B cell (primary cell): ENCODE measurements around the gene GRAMD2A. TPM values are rescaled to one million over a fixed set of nuclear protein-coding genes. Genes with fewer than 3 reads are reported as not detected.

Source experiments
- ATAC-seq: fragments of 200-7000 bp; cut with Tn5 transposase; one replicate; pipeline ENCODE4 v1.10.0; 2021; ENCODE audit warnings: low read depth, mild to moderate bottlenecking, moderate number of reproducible peaks, moderate library complexity
- CTCF ChIA-PET: fragments of 350-600 bp; sonication (Branson Sonifier 250); formaldehyde crosslinking; loops from one replicate; lab custom pipeline; 2021; ENCODE audit warnings: antibody characterized with exemption, inconsistent platforms; lab: Charles Lee
- POLR2A ChIA-PET: fragments of 350-600 bp; sonication (Branson Sonifier 250); formaldehyde crosslinking; loops from one replicate; lab custom pipeline; 2021; ENCODE audit warnings: antibody characterized with exemption; lab: Charles Lee
- DNase-seq: peaks from one replicate; pipeline ENCODE4 v3.0.0; 2013
- H2AFZ ChIP-seq: 2 replicates; pipeline ENCODE4 v1.6.1; 2012; ENCODE audit warnings: mild to moderate bottlenecking, low read depth, low read length; ENCODE audit not compliant: insufficient read depth, poor library complexity, severe bottlenecking
- H3K27ac ChIP-seq, 2 donors: 1 replicate in 1 of 2; 2 replicates in 1 of 2; pipeline ENCODE4 v1.5.1; 2012 to 2013; ENCODE audit warnings: low read length in 2 of 2, mild to moderate bottlenecking in 2 of 2, moderate library complexity in 1 of 2
- H3K27me3 ChIP-seq, 4 experiments: fragments of 200-600 bp in 1 of 4; sonication (generic) in 1 of 4; replicated peaks in 1 of 4; 1 replicate in 2 of 4; 2 replicates in 2 of 4; pipeline versions ENCODE4 v1.6.1 to v1.7.0; 2013 to 2016; ENCODE audit warnings: low read length in 3 of 4, mild to moderate bottlenecking in 2 of 4, mixed read lengths in 1 of 4, moderate library complexity in 1 of 4; ENCODE audit not compliant: insufficient read depth in 4 of 4, control insufficient read depth in 3 of 4; ENCODE audit errors: control extremely low read depth in 1 of 4
- H3K36me3 ChIP-seq, 2 experiments: replicated peaks in 1 of 2; 1 replicate in 1 of 2; 2 replicates in 1 of 2; pipeline versions ENCODE4 v1.6.1 to v1.7.1; 2013; ENCODE audit warnings: low read length in 1 of 2; ENCODE audit not compliant: insufficient read depth in 2 of 2, control insufficient read depth in 1 of 2; ENCODE audit errors: control extremely low read depth in 1 of 2, extremely low read depth in 1 of 2
- H3K4me1 ChIP-seq, 2 donors: fragments of 200-600 bp in 1 of 2; sonication (generic) in 1 of 2; 1 replicate in 1 of 2; 2 replicates in 1 of 2; pipeline versions ENCODE4 v1.5.1 to v1.6.1; 2013 to 2017; ENCODE audit warnings: low read length in 2 of 2; ENCODE audit not compliant: control insufficient read depth in 2 of 2, insufficient read depth in 2 of 2
- H3K4me2 ChIP-seq: replicated peaks from 2 replicates; pipeline ENCODE3; 2012; ENCODE audit warnings: mild to moderate bottlenecking, low read depth, low read length; ENCODE audit not compliant: poor library complexity, severe bottlenecking
- H3K4me3 ChIP-seq, 5 experiments: fragments of 200-600 bp in 1 of 5; sonication (generic) in 1 of 5; 1 replicate in 3 of 5; 2 replicates in 2 of 5; pipeline versions ENCODE4 v1.5.1 to v1.7.0; 2011 to 2016; ENCODE audit warnings: low read length in 4 of 5, mild to moderate bottlenecking in 4 of 5, low read depth in 2 of 5, control low read depth in 1 of 5, moderate library complexity in 1 of 5; ENCODE audit not compliant: insufficient read depth in 1 of 5; ENCODE audit errors: control extremely low read depth in 1 of 5, extremely low read depth in 1 of 5
- H3K79me2 ChIP-seq: fragments of 200-600 bp; sonication (generic); one replicate; pipeline ENCODE4 v1.6.0; 2016; ENCODE audit warnings: low read length; ENCODE audit not compliant: control insufficient read depth, insufficient read depth
- H3K9ac ChIP-seq: fragments of 200-600 bp; sonication (generic); 2 replicates; pipeline ENCODE4 v1.6.1; 2017; ENCODE audit warnings: mild to moderate bottlenecking, low read length, moderate library complexity
- H3K9me3 ChIP-seq, 3 donors: one replicate each; pipeline versions ENCODE4 v1.6.1 to v1.7.1; 2013; ENCODE audit warnings: low read length in 2 of 3; ENCODE audit not compliant: control insufficient read depth in 2 of 3, insufficient read depth in 1 of 3; ENCODE audit errors: control extremely low read depth in 1 of 3
- H4K20me1 ChIP-seq: 2 replicates; pipeline ENCODE4 v1.6.0; 2012; ENCODE audit warnings: mild to moderate bottlenecking, low read length; ENCODE audit not compliant: insufficient read depth, control insufficient read depth, poor library complexity, severe bottlenecking
- H3K27ac Mint-ChIP-seq: one replicate; pipeline ENCODE4 v1.8.0; 2021; ENCODE audit warnings: mixed read lengths
- H3K27me3 Mint-ChIP-seq: one replicate; pipeline ENCODE4 v1.8.0; 2021; ENCODE audit warnings: mixed read lengths
- H3K4me1 Mint-ChIP-seq: one replicate; pipeline ENCODE4 v1.8.0; 2021; ENCODE audit warnings: mixed read lengths
- H3K4me3 Mint-ChIP-seq: one replicate; pipeline ENCODE4 v1.8.0; 2021; ENCODE audit warnings: mixed read lengths
- H3K9me3 Mint-ChIP-seq: one replicate; pipeline ENCODE4 v1.8.0; 2022; ENCODE audit warnings: mixed read lengths; ENCODE audit not compliant: insufficient read depth
- EZH2 ChIP-seq: IDR thresholded peaks from 2 replicates; pipeline ENCODE4 v1.6.1; 2012; ENCODE audit warnings: borderline replicate concordance, low read depth, mild to moderate bottlenecking, moderate library complexity, low read length; ENCODE audit not compliant: insufficient read depth, poor library complexity, severe bottlenecking
- WGBS: methylation state at CpG from one replicate; pipeline ENCODE4 v1.1.5; 2013; ENCODE audit warnings: missing lambda C conversion rate; ENCODE audit not compliant: insufficient coverage; 5-methylcytosine and 5-hydroxymethylcytosine counted together
- intact Hi-C: fragments of 100-400 bp; cut with micrococcal nuclease; formaldehyde crosslinking; loops from one replicate; pipeline ENCODE4 v1.10.0; 2022
- polyA plus RNA-seq: library from polyadenylated mRNA; depleted of rRNA; stranded (reverse); fragments of >200 nt; gene quantifications from 2 replicates; pipeline ENCODE4 v1.2.3, GENCODE V29; 2012
- total RNA-seq, 2 donors: library from RNA; stranded (reverse); fragments of 120-200 nt in 1 of 2; gene quantifications; 1 replicate in 1 of 2; 2 replicates in 1 of 2; pipeline versions ENCODE4 v1.2.3 to v1.2.4, GENCODE V29; 2013 to 2022
- TF ChIP-seq, protein P1 (sequence below): fragments of 200-600 bp; IDR thresholded peaks from one replicate; pipeline ENCODE4 v1.8.0; 2022; ENCODE audit warnings: antibody characterized with exemption, mild to moderate bottlenecking

Gene GRAMD2A
- total and polyA plus RNA-seq, 2 donors (not counting 1 experiment from before 2014, with no cell fraction given) = not detected

DNA sequence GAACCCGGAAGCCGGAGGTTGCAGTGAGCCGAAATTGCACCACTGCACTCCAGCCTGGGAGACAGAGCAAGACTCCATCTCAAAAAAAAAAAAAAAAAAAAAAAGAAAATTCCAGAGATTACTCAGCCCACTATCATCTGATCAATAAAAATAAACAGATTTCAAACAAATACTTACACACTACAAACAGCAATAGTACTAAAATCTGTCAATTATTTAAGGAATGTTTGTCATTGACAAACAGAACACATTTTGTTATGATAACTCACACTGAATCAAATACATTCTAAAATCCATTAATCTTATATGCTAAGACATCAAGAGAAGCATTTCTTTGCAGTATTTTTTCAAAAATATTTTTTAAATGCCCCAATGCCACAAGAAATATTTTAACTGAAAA is 87.2 kb downstream of the GRAMD2A start:
- Mint-ChIP-seq H3K4me3 (no peak overlapping the region), H3K4me1 (peaks cover 10% of the 10 kb centered on the region), H3K27me3 (no peaks in the 10 kb centered on the region), H3K9me3 (no peaks in the 10 kb centered on the region), H3K27ac (no peak overlapping the region)
- WGBS = 93% methylated on average over 3 of the region's 3 CpGs
- peaks cover 1% of the 10 kb centered on the region for H4K20me1 ChIP-seq
- ATAC-seq (no peak), DNase-seq (no peak)
- H3K4me2 ChIP-seq = no peak overlapping the region
- no peak overlapping the region for H3K4me3 ChIP-seq
- no peaks in the 10 kb centered on the region for H3K9me3 ChIP-seq
- ChIA-PET CTCF (interaction anchor here (0.7 kb wide), 1 partner anchor 436 kb away, joined by 3 read pairs; no protein-coding TSS in a partner anchor), POLR2A (no interaction called here)
- no peaks in the 10 kb centered on the region for H3K36me3 ChIP-seq
- H3K27ac ChIP-seq = no peak overlapping the region
- H3K27me3 ChIP-seq = no peaks in the 10 kb centered on the region
- H3K9ac ChIP-seq = no peak overlapping the region
- peaks cover 62% of the 10 kb centered on the region for H3K79me2 ChIP-seq
- no peak overlapping the region for H2AFZ ChIP-seq
- H3K4me1 ChIP-seq = no peaks in the 10 kb centered on the region
- TF ChIP-seq EZH2 = no peak
- TF ChIP-seq, protein P1, sequence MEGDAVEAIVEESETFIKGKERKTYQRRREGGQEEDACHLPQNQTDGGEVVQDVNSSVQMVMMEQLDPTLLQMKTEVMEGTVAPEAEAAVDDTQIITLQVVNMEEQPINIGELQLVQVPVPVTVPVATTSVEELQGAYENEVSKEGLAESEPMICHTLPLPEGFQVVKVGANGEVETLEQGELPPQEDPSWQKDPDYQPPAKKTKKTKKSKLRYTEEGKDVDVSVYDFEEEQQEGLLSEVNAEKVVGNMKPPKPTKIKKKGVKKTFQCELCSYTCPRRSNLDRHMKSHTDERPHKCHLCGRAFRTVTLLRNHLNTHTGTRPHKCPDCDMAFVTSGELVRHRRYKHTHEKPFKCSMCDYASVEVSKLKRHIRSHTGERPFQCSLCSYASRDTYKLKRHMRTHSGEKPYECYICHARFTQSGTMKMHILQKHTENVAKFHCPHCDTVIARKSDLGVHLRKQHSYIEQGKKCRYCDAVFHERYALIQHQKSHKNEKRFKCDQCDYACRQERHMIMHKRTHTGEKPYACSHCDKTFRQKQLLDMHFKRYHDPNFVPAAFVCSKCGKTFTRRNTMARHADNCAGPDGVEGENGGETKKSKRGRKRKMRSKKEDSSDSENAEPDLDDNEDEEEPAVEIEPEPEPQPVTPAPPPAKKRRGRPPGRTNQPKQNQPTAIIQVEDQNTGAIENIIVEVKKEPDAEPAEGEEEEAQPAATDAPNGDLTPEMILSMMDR = no peak
- intact Hi-C loops = loop anchor here (10.0 kb wide), 1 partner anchor 1884 kb away; the partner anchor contains the start of genes PML and STOML1

Other genes starting within 250 kb of the GRAMD2A start
- 66.1 and 75.5 TPM in 2 replicates for gene MYO9A, start 79.6 kb downstream of the GRAMD2A start, total RNA-seq
- gene MYO9A, start 79.6 kb downstream of the GRAMD2A start, polyA plus RNA-seq = 6.2 and 7.1 TPM in 2 replicates
- gene SENP8, start 79.4 kb downstream of the GRAMD2A start, total RNA-seq = 0.41 and 0.62 TPM in 2 replicates
- 0.07 and 0.69 TPM in 2 replicates for gene SENP8, start 79.4 kb downstream of the GRAMD2A start, polyA plus RNA-seq
- gene PKM, start 33.4 kb upstream of the GRAMD2A start, total RNA-seq = 306 and 323 TPM in 2 replicates
- 179 and 180 TPM in 2 replicates for gene PKM, start 33.4 kb upstream of the GRAMD2A start, polyA plus RNA-seq
- 118 and 130 TPM in 2 replicates for gene PARP6, start 74.8 kb upstream of the GRAMD2A start, total RNA-seq
- 134 and 138 TPM in 2 replicates for gene PARP6, start 74.8 kb upstream of the GRAMD2A start, polyA plus RNA-seq
- 4.3 and 5.3 TPM in 2 replicates for gene CELF6, start 122.4 kb upstream of the GRAMD2A start, total RNA-seq
- gene CELF6, start 122.4 kb upstream of the GRAMD2A start, polyA plus RNA-seq = 8.5 and 13.0 TPM in 2 replicates
- gene HEXA, start 178.2 kb upstream of the GRAMD2A start, total RNA-seq = 151 and 154 TPM in 2 replicates
- 182 and 186 TPM in 2 replicates for gene HEXA, start 178.2 kb upstream of the GRAMD2A start, polyA plus RNA-seq
- not detected in 2 replicates for gene TMEM202, start 200.5 kb upstream of the GRAMD2A start, total RNA-seq
- not detected in 2 replicates for gene TMEM202, start 200.5 kb upstream of the GRAMD2A start, polyA plus RNA-seq